Raji (cell line): Measurements from ENCODE around the gene GAMT.
A peak's percentile ranks its signal among the peaks of the same experiment; 100 is the strongest.

Experiments used
- POLR2A ChIP-seq: IDR thresholded peaks from 2 replicates; pipeline ENCODE4 v1.6.1; 2011; ENCODE audit warnings: low read depth, low read length, control low read depth; ENCODE audit not compliant: insufficient read depth

Gene GAMT

GRCh38 chr19:1401138-1401888 lies at the start of gene GAMT:
Gene GAMT, minus strand, starts transcription at chr19:1401542. Its CDS starts 66 bp downstream, at chr19:1401476.
- peak; percentile 71 for TF ChIP-seq POLR2A

- TF ChIP-seq POLR2A, result no peak
Measured at GRCh38 chr19:1449467-1450442, 48.4 kb upstream of the GAMT start, which contains the start of gene APC2. Gene APC2, plus strand, starts transcription at chr19:1450121. Its CDS starts 2,881 bp downstream, at chr19:1453002.

- no peak for TF ChIP-seq POLR2A
Measured at GRCh38 chr19:1447944-1448343, 46.6 kb upstream of the GAMT start.

- TF ChIP-seq POLR2A, result no peak
Measured at GRCh38 chr19:1447504-1447903, 46.2 kb upstream of the GAMT start.

GRCh38 chr19:1446713-1447481 lies 45.6 kb upstream of the GAMT start:
- TF ChIP-seq POLR2A, result no peak

GRCh38 chr19:1445932-1446712 lies 44.8 kb upstream of the GAMT start:
- TF ChIP-seq POLR2A, result no peak

- no peak for TF ChIP-seq POLR2A
Measured at GRCh38 chr19:1445185-1445931, 44.0 kb upstream of the GAMT start.

- TF ChIP-seq POLR2A, result no peak
Measured at GRCh38 chr19:1441677-1442438, 40.5 kb upstream of the GAMT start.

GRCh38 chr19:1441022-1441426 lies 39.7 kb upstream of the GAMT start:
- no peak for TF ChIP-seq POLR2A

- no peak for TF ChIP-seq POLR2A
Measured at GRCh38 chr19:1440418-1440801, 39.1 kb upstream of the GAMT start.

- no peak for TF ChIP-seq POLR2A
Measured at GRCh38 chr19:1438933-1439354, 37.6 kb upstream of the GAMT start.

GRCh38 chr19:1438035-1438932 lies 36.9 kb upstream of the GAMT start, which contains the start of gene RPS15:
Gene RPS15, plus strand, starts transcription at chr19:1438396. Its CDS starts 30 bp downstream, at chr19:1438426.
- peak; percentile 100 for TF ChIP-seq POLR2A
